ENCODE measurements around the gene LDHAL6A.

The LDHAL6A gene

GRCh38 chr11:18490736-18491485 is 35.3 kb downstream of the LDHAL6A start:
- DNase-seq, result no peak

- DNase-seq, result no peak
Measured at GRCh38 chr11:18491924-18492323, 36.3 kb downstream of the LDHAL6A start.

GRCh38 chr11:18492888-18493287 is 37.2 kb downstream of the LDHAL6A start:
- DNase-seq, result no peak

- DNase-seq, result no peak
Measured at GRCh38 chr11:18493310-18493709, 37.7 kb downstream of the LDHAL6A start.

GRCh38 chr11:18495271-18495670 is 39.6 kb downstream of the LDHAL6A start:
- no peak for DNase-seq

GRCh38 chr11:18495703-18496102 is 40.0 kb downstream of the LDHAL6A start:
- DNase-seq, result no peak

GRCh38 chr11:18498039-18498438 is 42.4 kb downstream of the LDHAL6A start:
- DNase-seq, result no peak

GRCh38 chr11:18501629-18502028 is 46.0 kb downstream of the LDHAL6A start:
- no peak for DNase-seq

- no peak for DNase-seq
Measured at GRCh38 chr11:18502352-18502751, 46.7 kb downstream of the LDHAL6A start.

GRCh38 chr11:18521122-18521521 is 65.5 kb downstream of the LDHAL6A start:
- DNase-seq, result no peak

GRCh38 chr11:18522388-18522787 is 66.7 kb downstream of the LDHAL6A start:
- peak; percentile 16 for DNase-seq

GRCh38 chr11:18523084-18523483 is 67.4 kb downstream of the LDHAL6A start:
- no peak for DNase-seq

GRCh38 chr11:18524248-18524647 is 68.6 kb downstream of the LDHAL6A start:
- no peak for DNase-seq

- DNase-seq, result no peak
Measured at GRCh38 chr11:18526130-18526520, 70.5 kb downstream of the LDHAL6A start.

GRCh38 chr11:18526521-18527296 is 71.1 kb downstream of the LDHAL6A start, which contains the start of gene TSG101:
TSG101 (minus strand) TSS chr11:18526942; CDS start chr11:18526816, 126 bp downstream.
- peak; percentile 95 for DNase-seq

GRCh38 chr11:18527512-18527911 is 71.9 kb downstream of the LDHAL6A start:
- peak; percentile 5 for DNase-seq

Data from activated CD4-positive, alpha-beta T cell treated with anti-CD3 and anti-CD28 coated beads, Interleukin-2, Interleukin-6, amounts not matched to agents 100 ng/mL and 50 ng/mL, durations not matched to agents 16 hours and 8 hours (primary cell).